Measurements from ENCODE around the gene LRRC61. TPM values are rescaled to one million over a fixed set of nuclear protein-coding genes. Genes with fewer than 3 reads are reported as not detected.
A peak's percentile ranks its signal among the peaks of the same experiment; 100 is the strongest.

LRRC61 gene
- total RNA-seq, 1 experiment from 2014 or later: 35.8 TPM

DNA sequence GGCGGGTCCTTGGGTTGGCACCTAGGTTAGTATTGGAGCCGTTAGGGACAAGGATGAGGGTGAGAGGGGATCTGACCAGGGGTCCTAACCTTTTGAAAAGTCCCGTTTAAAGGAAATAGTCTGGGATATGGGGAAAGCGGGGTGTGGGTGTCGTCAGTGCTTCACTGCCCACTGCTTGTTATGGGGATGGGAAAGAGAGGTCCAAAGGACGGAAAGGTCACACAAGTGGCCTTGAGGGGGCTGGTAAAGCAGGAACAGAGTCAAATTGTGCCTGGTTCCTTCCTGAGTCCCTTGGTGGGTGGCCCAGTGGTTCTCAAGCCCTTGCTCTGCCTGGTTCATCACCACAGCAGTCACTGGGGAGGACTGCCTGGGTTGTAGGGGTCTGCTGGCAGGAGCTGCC is 53.4 kb downstream of the LRRC61 start:
- BruUV-seq (replicated peaks): no TSS peak
- DNase-seq: peak in 1 of 2 experiments; percentile 21
- TF ChIP-seq, protein P1, sequence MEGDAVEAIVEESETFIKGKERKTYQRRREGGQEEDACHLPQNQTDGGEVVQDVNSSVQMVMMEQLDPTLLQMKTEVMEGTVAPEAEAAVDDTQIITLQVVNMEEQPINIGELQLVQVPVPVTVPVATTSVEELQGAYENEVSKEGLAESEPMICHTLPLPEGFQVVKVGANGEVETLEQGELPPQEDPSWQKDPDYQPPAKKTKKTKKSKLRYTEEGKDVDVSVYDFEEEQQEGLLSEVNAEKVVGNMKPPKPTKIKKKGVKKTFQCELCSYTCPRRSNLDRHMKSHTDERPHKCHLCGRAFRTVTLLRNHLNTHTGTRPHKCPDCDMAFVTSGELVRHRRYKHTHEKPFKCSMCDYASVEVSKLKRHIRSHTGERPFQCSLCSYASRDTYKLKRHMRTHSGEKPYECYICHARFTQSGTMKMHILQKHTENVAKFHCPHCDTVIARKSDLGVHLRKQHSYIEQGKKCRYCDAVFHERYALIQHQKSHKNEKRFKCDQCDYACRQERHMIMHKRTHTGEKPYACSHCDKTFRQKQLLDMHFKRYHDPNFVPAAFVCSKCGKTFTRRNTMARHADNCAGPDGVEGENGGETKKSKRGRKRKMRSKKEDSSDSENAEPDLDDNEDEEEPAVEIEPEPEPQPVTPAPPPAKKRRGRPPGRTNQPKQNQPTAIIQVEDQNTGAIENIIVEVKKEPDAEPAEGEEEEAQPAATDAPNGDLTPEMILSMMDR (IDR thresholded peaks at IDR 0.05; ENCODE audit: insufficient read depth in 1 of 2, low read depth in 1 of 2, low read length in 1 of 2, severe bottlenecking in 1 of 2, unreplicated experiment in 1 of 2): no peak
- H3K27me3 Mint-ChIP-seq (ENCODE audit: insufficient read depth, unreplicated experiment): no peaks in the 10 kb centered on the region
- H3K9me3 Mint-ChIP-seq (ENCODE audit: unreplicated experiment): no peaks in the 10 kb centered on the region
- H3K36me3 ChIP-seq (ENCODE audit: control insufficient read depth, insufficient read depth, low read length): peaks cover 3% of the 10 kb centered on the region; the same call in 1 of the 2 replicates
- peaks cover 53% of the 10 kb centered on the region for H3K36me3 Mint-ChIP-seq (ENCODE audit: insufficient read depth, unreplicated experiment)
- peaks cover 39% of the 10 kb centered on the region for H3K4me1 Mint-ChIP-seq (ENCODE audit: low read depth, unreplicated experiment)
- peak overlapping the region; percentile 10 for H3K4me3 Mint-ChIP-seq (ENCODE audit: unreplicated experiment)
- no peaks in the 10 kb centered on the region for H3K27me3 ChIP-seq (replicated peaks; ENCODE audit: control insufficient read depth, insufficient read depth, low read length)
- ChIA-PET POLR2A (interaction anchor here (2.2 kb wide), 1 partner anchor 8 kb away, joined by 29 read pairs; the partner anchor contains the start of gene REPIN1), CTCF (no interaction called here)
- no peaks in the 10 kb centered on the region for H3K9me3 ChIP-seq
- H3K4me3 ChIP-seq (ENCODE audit: low read depth, low read length): no peak overlapping the region
- H3K4me1 ChIP-seq: peaks cover 37% of the 10 kb centered on the region
- intact Hi-C loops (cut with micrococcal nuclease; ENCODE audit: unreplicated experiment): no loop called here
- H3K27ac Mint-ChIP-seq (ENCODE audit: unreplicated experiment): peak overlapping the region; percentile 37

DNA sequence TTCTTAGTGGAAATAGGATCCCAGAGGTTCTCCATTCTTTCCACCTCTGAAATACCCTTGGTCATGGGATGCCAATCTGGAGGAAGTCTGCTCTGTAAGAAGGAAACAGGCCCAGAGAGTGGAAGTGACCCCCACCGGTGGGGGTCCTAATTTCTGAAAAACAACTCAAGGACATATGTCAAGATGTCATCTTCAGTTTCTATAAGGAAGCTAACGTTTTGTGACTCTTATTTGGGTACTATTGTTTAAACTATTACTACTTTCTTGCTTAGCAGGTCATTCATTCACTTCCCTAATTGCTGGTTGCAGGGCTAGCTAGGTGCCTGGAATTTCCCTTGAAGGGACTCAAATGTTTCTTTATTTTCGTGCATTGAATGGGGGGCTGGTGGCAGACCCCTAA is 54.0 kb downstream of the LRRC61 start:
- POLR2A ChIA-PET: interaction anchor here (0.6 to 2.2 kb wide), 4 partner anchors 8 to 431 kb away, joined by 3 to 29 read pairs (median 4); partner anchors contain the start of gene REPIN1
- Mint-ChIP-seq H3K9me3 (ENCODE audit: unreplicated experiment) (no peaks in the 10 kb centered on the region), H3K27ac (ENCODE audit: unreplicated experiment) (peak overlapping the region; percentile 89), H3K4me3 (ENCODE audit: unreplicated experiment) (peak overlapping the region; percentile 87), H3K27me3 (ENCODE audit: insufficient read depth, unreplicated experiment) (no peaks in the 10 kb centered on the region), H3K36me3 (ENCODE audit: insufficient read depth, unreplicated experiment) (peaks cover 53% of the 10 kb centered on the region), H3K4me1 (ENCODE audit: low read depth, unreplicated experiment) (peaks cover 39% of the 10 kb centered on the region)
- DNase-seq: no peak
- H3K4me3 ChIP-seq (ENCODE audit: low read depth, low read length): no peak overlapping the region
- intact Hi-C loops (cut with micrococcal nuclease; ENCODE audit: unreplicated experiment): no loop called here
- TF ChIP-seq, protein P1 (IDR thresholded peaks at IDR 0.05; ENCODE audit: insufficient read depth in 1 of 2, low read depth in 1 of 2, low read length in 1 of 2, severe bottlenecking in 1 of 2, unreplicated experiment in 1 of 2): no peak
- BruUV-seq (replicated peaks): no TSS peak
- H3K27me3 ChIP-seq (replicated peaks; ENCODE audit: control insufficient read depth, insufficient read depth, low read length): no peaks in the 10 kb centered on the region
- no peaks in the 10 kb centered on the region for H3K9me3 ChIP-seq
- CTCF ChIA-PET: interaction anchor here (1.9 kb wide), 1 partner anchor 8 kb away, joined by 9 read pairs; the partner anchor contains the start of gene REPIN1
- peaks cover 3% of the 10 kb centered on the region; the same call in 1 of the 2 replicates for H3K36me3 ChIP-seq (ENCODE audit: control insufficient read depth, insufficient read depth, low read length)
- peaks cover 40% of the 10 kb centered on the region for H3K4me1 ChIP-seq

DNA sequence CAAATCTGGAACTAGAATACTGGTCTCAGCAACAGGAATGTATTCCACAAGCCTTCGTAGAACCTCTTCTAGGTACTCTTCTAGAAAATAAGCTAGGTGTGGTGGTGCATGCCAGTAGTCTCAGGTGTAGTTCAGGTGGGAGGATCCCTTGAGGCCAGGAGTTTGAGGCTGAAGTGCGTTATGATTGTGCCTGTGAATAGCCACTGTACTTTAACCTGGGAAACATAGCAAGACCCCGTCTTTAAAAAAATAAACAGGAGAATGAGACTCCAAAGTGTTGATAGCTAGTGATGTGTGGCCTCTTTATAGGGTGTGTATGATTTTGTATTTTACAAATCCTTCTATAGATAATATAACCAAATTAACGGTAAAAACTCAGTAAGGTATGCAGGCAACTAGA is 54.5 kb downstream of the LRRC61 start:
- H3K36me3 Mint-ChIP-seq (ENCODE audit: insufficient read depth, unreplicated experiment): peaks cover 48% of the 10 kb centered on the region
- Histone ChIP-seq H3K4me1 (peaks cover 45% of the 10 kb centered on the region), H3K36me3 (ENCODE audit: control insufficient read depth, insufficient read depth, low read length) (peaks cover 2% of the 10 kb centered on the region; the same call in 1 of the 2 replicates), H3K4me3 (ENCODE audit: low read depth, low read length) (no peak overlapping the region), H3K9me3 (no peaks in the 10 kb centered on the region), H3K27me3 (replicated peaks; ENCODE audit: control insufficient read depth, insufficient read depth, low read length) (no peaks in the 10 kb centered on the region)
- TF ChIP-seq, protein P1 (IDR thresholded peaks at IDR 0.05; ENCODE audit: insufficient read depth in 1 of 2, low read depth in 1 of 2, low read length in 1 of 2, severe bottlenecking in 1 of 2, unreplicated experiment in 1 of 2): no peak
- peak overlapping the region; percentile 87 for H3K4me3 Mint-ChIP-seq (ENCODE audit: unreplicated experiment)
- CTCF ChIA-PET: interaction anchor here (0.9 to 1.9 kb wide), 5 partner anchors 9 to 54 kb away, joined by 3 to 9 read pairs (median 4); partner anchors contain the start of genes ACTR3C and REPIN1
- DNase-seq: peak; percentile 47 to 67
- H3K27ac Mint-ChIP-seq (ENCODE audit: unreplicated experiment): peak overlapping the region; percentile 89
- no peaks in the 10 kb centered on the region for H3K9me3 Mint-ChIP-seq (ENCODE audit: unreplicated experiment)
- BruUV-seq (replicated peaks): no TSS peak
- peaks cover 43% of the 10 kb centered on the region for H3K4me1 Mint-ChIP-seq (ENCODE audit: low read depth, unreplicated experiment)
- POLR2A ChIA-PET: interaction anchor here (0.6 to 2.2 kb wide), 7 partner anchors 9 to 430 kb away, joined by 3 to 29 read pairs (median 4); partner anchors contain the start of genes ACTR3C, LRRC61 and REPIN1
- intact Hi-C loops (cut with micrococcal nuclease; ENCODE audit: unreplicated experiment): loop anchor here (1.0 to 2.0 kb wide), 4 partner anchors 8 to 55 kb away; partner anchors contain the start of genes ACTR3C and LRRC61
- H3K27me3 Mint-ChIP-seq (ENCODE audit: insufficient read depth, unreplicated experiment): no peaks in the 10 kb centered on the region

Data from Caco-2 (cell line).